HG03558 (cell line): ENCODE measurements around the gene HARS1.
"Not testable (repeated sequence)": the region's sequence is repeated elsewhere in the genome, so short reads cannot be mapped to it uniquely, and the experiment has no call there.

Experiments used
- ATAC-seq: cut with Tn5 transposase; IDR thresholded peaks from one replicate; pipeline ENCODE4 v1.9.1; 2021; ENCODE audit warnings: moderate number of reproducible peaks; ENCODE audit not compliant: unreplicated experiment; ENCODE audit errors: extremely low read depth

HARS1 gene

DNA sequence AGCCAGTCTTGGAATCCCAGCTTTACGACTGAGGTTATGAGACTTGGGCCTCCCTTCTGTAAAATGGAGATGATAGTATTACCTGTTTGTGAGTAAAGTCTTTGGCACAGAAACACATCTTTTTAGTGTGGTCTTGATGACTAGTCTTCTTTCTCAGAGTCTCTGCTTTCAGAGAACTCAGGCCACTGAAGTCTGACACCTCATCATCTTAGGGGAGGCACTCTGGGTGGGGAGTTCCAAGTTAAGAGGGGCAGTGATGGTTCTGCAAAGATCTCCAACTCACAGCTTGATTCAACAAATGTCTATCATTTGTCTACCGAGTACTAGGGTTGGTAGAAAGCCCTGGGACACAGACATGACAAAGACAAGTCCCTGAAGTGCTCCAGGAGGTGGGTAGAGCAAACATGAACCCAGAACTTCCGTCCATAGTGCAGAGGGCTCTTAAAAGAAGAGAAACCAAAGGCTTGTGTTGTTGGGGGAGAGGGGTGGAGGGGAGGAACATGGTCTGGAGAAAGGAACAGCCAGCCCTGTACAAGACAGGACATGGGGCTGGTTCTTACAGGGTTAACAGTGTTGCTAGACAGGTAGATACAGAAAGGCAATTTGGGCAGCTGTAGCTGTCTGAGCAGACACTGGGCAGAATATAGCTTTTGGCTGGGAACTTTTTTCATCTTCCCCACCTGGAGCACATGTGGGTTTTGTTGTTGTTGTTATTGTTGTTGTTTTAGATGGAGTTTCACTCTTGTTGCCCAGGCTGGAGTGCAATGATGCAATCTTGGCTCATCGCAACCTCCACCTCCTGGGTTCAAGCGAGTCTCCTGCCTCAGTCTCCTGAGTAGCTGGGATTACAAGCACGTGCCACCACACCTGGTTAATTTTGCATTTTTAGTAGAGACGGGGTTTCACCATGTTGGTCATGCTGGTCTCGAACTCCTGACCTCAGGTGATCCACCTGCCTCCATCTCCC, 55.6 kb downstream of the HARS1 start:
- ATAC-seq = no peak

DNA sequence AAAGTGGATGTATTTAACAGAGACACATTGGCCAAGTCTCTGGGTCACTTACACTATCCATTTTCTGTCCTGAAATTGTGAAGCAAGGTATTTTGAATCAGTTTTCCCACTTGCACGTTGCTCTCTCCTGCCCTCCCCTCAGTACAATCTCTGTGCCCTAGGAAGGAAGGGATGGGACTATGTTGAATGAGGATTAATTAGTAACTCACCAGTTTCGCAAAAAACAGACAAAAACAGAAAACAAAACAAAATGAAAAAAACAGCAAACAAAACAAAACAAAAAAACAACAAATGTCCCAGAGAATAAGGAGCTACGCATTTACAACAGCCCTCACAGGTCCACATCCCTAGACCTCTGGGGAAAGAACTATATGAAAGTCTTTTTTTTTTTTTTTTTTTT, 57.1 kb downstream of the HARS1 start:
- ATAC-seq = no peak

DNA sequence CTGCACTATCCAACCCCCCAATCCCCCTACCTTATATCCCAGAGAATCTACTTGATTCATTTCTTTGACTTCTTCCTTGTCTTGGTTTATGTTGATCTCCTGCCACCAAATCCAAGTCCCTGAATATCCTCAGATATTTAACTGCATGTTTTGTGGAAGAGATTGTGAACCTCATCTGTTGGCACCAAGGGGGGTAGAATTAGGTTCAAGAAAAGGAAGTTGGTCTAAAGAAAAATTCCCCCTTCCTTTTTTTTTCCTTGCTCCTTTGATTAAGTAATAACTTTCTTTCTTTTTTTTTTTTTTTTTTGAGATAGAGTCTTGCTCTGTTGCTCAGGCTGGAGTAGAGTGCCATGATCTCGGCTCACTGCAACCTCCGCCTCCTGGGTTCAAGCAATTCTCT, 57.7 kb downstream of the HARS1 start:
- no peak for ATAC-seq

DNA sequence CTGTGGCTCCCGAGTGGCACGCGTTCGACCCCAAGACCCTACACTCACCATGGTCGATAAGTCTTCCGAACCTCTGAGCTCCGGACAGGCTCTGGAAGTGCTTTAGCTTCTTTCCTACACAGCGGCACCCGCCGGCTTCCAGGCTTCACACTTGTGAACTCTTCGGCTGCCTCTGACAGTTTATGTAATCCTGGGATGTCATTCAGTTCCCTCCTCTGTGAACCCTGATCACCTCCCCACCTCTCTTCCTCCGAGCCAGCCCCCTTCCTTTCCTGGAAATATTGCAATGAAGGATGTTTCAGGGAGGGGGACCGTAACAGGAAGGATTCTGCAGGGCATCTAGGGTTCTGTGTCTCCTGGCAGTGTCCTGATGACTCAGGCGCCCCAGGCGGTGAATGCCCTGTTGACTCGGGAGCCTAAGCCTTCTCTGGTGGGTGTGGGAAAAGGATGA, 58.1 kb downstream of the HARS1 start, which contains the start of gene CD14:
Gene CD14, minus strand, starts transcription at position 155 of the 451 bp plus-strand sequence. Its CDS starts 104 bp downstream, at position 51.
- ATAC-seq = no peak

DNA sequence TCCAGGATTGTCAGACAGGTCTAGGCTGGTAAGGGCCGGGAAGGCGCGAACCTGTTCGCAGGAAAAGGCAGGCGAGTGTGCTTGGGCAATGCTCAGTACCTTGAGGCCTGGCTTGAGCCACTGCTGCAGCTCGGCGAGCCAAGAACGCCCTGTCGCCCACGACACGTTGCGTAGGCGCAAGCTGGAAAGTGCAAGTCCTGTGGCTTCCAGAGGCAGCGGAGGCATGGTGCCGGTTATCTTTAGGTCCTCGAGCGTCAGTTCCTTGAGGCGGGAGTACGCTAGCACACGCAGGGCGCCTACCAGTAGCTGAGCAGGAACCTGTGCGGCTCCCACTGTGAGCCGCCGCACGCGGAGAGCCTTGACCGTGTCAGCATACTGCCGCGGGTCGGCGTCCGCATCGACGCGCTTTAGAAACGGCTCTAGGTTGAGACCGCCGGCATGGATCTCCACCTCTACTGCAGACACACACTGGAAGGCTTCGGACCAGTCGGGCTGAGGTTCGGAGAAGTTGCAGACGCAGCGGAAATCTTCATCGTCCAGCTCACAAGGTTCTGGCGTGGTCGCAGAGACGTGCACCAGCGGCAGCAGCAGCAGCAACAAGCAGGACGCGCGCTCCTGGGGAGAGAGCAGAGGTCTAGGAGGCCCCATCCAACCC, 58.7 kb downstream of the HARS1 start:
- ATAC-seq = no peak

DNA sequence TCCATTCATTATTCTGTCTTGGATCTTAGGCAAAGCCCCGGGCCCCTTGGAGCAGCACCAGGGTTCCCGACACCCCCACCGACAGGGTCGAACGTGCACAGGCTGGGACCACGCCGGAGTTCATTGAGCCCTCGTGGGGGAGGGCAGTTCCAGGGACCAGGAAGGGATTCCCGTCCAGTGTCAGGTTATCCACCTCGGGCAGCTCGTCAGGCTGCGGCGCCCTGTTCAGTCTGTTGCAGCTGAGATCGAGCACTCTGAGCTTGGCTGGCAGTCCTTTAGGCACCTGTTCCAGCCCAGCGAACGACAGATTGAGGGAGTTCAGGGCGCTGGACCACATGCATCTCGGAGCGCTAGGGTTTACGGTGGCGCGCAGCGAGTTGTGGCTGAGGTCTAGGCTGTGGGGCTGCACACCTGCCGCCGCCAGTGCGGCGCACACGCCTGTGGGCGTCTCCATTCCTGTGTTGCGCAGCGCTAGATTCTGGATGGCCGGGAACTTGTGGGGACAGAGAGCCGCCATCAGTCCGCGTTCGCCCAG, 59.3 kb downstream of the HARS1 start:
- ATAC-seq = no peak

DNA sequence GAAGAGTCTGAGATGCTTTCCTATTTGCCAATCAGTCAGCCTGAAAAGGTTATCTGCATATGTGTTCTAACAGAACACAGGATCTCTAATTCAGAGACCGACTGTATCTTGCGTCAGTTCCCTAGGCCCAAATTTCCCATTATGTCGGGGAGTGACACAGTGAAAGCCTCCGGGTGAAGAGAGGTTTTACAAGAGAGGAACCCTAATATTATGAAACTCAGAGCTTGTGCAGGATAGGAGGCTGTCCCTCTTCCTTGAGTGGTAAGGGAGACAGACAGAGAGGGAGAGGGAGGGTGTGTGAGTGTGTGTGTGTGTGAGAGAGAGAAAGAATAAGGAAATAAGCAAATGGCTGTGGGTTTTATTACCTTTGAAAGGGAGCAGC, 60.1 kb downstream of the HARS1 start:
- no peak for ATAC-seq

DNA sequence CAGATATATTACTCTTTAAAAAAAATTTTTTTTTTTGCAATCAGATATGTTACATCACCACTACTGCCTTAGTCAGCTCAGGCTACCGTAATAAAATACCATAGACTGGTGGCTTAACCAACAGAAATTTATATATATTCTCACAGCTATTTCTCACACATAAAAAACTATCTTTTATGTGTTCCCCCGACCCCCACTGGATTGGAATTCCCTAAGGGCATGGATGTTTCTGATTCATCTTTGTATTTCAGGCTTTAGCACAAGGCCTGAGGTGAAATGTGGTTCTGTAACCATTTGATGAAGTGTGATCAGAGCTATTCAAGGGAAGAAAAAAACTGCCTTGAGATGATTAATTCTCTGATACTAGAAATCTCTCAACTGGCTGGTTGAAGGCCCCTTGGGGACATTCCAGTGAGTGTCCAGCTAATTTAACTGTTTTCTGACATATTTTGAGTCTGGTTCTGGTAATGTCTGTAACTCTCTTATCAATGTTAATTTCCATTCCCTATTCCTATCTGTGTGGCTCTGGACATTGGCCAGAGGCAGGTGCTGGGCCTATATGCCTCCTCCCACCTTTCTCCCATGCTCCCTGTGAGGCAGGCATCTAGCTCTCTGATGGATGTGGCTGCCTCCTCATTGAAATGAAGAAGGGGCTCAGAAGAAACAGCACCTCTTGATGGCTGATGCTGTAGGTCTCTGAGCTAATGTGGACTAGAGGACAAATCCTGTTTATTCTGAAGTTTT, 60.7 kb downstream of the HARS1 start:
- ATAC-seq = no peak

DNA sequence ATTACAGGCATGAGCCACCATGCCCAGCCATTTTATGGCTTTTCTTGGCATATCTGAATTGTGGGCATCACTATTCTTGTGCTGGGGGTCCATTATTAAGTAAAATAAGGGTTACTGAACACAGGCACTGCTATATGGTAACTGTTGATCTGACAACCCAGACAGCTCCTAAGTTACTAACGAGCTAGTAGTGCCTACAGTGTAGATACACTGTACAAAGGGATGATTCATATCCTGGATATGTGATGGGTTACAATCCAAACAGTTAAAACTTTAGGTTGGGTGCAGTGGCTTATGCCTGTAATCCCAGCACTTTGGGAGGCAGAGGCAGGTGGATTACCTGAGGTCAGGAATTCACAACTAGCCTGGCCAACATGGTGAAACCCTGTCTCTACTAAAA, 62.5 kb downstream of the HARS1 start:
- ATAC-seq = no peak

DNA sequence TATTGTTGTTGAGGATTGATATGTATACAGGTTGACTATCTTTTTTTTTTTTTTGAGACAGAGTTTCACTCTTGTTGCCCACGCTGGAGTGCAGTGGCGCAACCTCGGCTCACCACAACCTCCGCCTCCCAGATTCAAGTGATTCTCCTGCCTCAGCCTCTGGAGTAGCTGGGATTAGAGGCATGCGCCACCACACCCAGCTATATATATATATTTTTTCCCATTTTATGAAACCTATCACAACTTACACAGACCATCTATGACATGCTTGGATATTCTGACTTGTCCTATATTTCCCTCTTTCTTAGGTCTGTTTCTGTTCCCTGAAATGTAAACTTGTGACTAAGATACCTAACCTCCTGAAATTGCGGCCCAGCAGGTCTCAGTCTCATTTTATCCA, 63.2 kb downstream of the HARS1 start:
- ATAC-seq = no peak

DNA sequence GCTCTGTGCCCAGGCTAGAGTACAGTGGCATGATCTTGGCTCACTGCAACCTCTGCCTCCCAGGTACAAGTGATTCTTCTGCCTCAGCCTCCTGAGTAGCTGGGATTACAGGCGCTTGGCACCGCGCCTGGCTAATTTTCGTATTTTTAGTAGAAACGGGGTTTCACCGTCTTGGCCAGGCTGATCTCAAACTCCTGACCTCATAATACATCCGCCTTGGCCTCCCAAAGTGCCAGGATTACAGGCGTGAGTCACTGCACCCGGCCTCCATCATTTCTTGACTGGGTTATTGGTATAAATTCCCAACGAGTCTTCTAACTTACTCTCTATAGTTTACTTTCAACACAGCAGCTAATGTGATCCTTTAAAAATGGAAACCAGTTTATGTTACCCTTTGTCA, 66.3 kb downstream of the HARS1 start:
- ATAC-seq = not testable (repeated sequence)
